COLO668 (cell line): ENCODE results near the gene ANKRD36B.
"Not testable (repeated sequence)": the region's sequence is repeated elsewhere in the genome, so short reads cannot be mapped to it uniquely, and the experiment has no call there.

Source experiments
- DNase-seq: peaks from one replicate; lab custom pipeline; 2025; ENCODE audit not compliant: unreplicated experiment; lab: John Stamatoyannopoulos, UW

ANKRD36B gene

GRCh38 chr2:97589598-97590510 is at the start of gene ANKRD36B:
Gene ANKRD36B, minus strand, starts transcription at chr2:97589877. Its CDS starts 192 bp downstream, at chr2:97589685.
- DNase-seq: not testable (repeated sequence)

GRCh38 chr2:97626049-97626430 is 36.4 kb upstream of the ANKRD36B start:
- not testable (repeated sequence) for DNase-seq

GRCh38 chr2:97625354-97626048 is 35.8 kb upstream of the ANKRD36B start:
- not testable (repeated sequence) for DNase-seq

- DNase-seq: not testable (repeated sequence)
Observed at GRCh38 chr2:97622976-97623375, 33.3 kb upstream of the ANKRD36B start.

- DNase-seq: not testable (repeated sequence)
Observed at GRCh38 chr2:97620492-97620891, 30.8 kb upstream of the ANKRD36B start.

GRCh38 chr2:97618939-97619827 is 29.5 kb upstream of the ANKRD36B start:
- not testable (repeated sequence) for DNase-seq

GRCh38 chr2:97617911-97618310 is 28.2 kb upstream of the ANKRD36B start:
- no peak for DNase-seq

GRCh38 chr2:97615746-97616145 is 26.1 kb upstream of the ANKRD36B start:
- DNase-seq: not testable (repeated sequence)

GRCh38 chr2:97611895-97612294 is 22.2 kb upstream of the ANKRD36B start:
- not testable (repeated sequence) for DNase-seq

GRCh38 chr2:97608745-97609144 is 19.1 kb upstream of the ANKRD36B start:
- DNase-seq: not testable (repeated sequence)

- not testable (repeated sequence) for DNase-seq
Observed at GRCh38 chr2:97605524-97606339, 16.1 kb upstream of the ANKRD36B start.

- not testable (repeated sequence) for DNase-seq
Observed at GRCh38 chr2:97605109-97605508, 15.4 kb upstream of the ANKRD36B start.

- DNase-seq: not testable (repeated sequence)
Observed at GRCh38 chr2:97601537-97601936, 11.9 kb upstream of the ANKRD36B start.

- DNase-seq: not testable (repeated sequence)
Observed at GRCh38 chr2:97596180-97596579, 6.5 kb upstream of the ANKRD36B start.

GRCh38 chr2:97593520-97593919 is 3.8 kb upstream of the ANKRD36B start:
- not testable (repeated sequence) for DNase-seq

GRCh38 chr2:97590515-97591394 is 1.1 kb upstream of the ANKRD36B start:
- DNase-seq: not testable (repeated sequence)

GRCh38 chr2:97589257-97589597 is 450 bp downstream of the ANKRD36B start:
- not testable (repeated sequence) for DNase-seq

- not testable (repeated sequence) for DNase-seq
Observed at GRCh38 chr2:97565674-97566073, 24.0 kb downstream of the ANKRD36B start.

- not testable (repeated sequence) for DNase-seq
Observed at GRCh38 chr2:97552406-97552805, 37.3 kb downstream of the ANKRD36B start.
